Gastrocnemius medialis (tissue), 4 donors: ENCODE data around the gene ZNF236. TPM values are rescaled to one million over a fixed set of nuclear protein-coding genes. Genes with fewer than 3 reads are reported as not detected.

Experiments
- ATAC-seq, 2 donors: fragments of 150-250 bp; one replicate each; pipeline ENCODE4 v1.9.1; 2016
- DNase-seq, 2 donors: peaks; one replicate each; pipeline ENCODE4 v3.0.0-alpha.2; 2019
- H3K27ac ChIP-seq, 4 donors: fragments of 200-600 bp; sonication (generic); 1 replicate in 1 of 4; 2 replicates in 3 of 4; pipeline ENCODE4 v1.5.1; 2016 to 2018; ENCODE audit warnings: mild to moderate bottlenecking in 2 of 4, moderate library complexity in 1 of 4
- H3K27me3 ChIP-seq, 3 donors: fragments of 200-600 bp; sonication (generic) in 2 of 3; 1 replicate in 1 of 3; 2 replicates in 2 of 3; pipeline versions ENCODE4 v1.5.1 to v1.6.0; 2016 to 2019; ENCODE audit warnings: mild to moderate bottlenecking in 1 of 3, moderate library complexity in 1 of 3
- H3K36me3 ChIP-seq, 2 donors: fragments of 200-600 bp; sonication (generic) in 1 of 2; one replicate each; pipeline ENCODE4 v1.5.1; 2017 to 2018
- H3K4me1 ChIP-seq, 2 donors: fragments of 200-600 bp; sonication (generic) in 1 of 2; one replicate each; pipeline ENCODE4 v1.5.1; 2016 to 2017; ENCODE audit warnings: mild to moderate bottlenecking in 2 of 2
- H3K4me3 ChIP-seq, 4 donors: fragments of 200-600 bp; sonication (generic) in 3 of 4; 1 replicate in 1 of 4; 2 replicates in 3 of 4; pipeline ENCODE4 v1.5.1; 2016 to 2019; ENCODE audit warnings: mild to moderate bottlenecking in 2 of 4
- H3K9me3 ChIP-seq, 3 donors: fragments of 200-600 bp; sonication (generic) in 2 of 3; 1 replicate in 1 of 3; 2 replicates in 2 of 3; pipeline ENCODE4 v1.5.1; 2016 to 2019
- POLR2A ChIP-seq, 2 donors: fragments of 450-650 bp; IDR thresholded peaks; one replicate each; pipeline ENCODE4 v1.6.1; 2017; ENCODE audit warnings: antibody characterized with exemption in 2 of 2, mild to moderate bottlenecking in 2 of 2, moderate library complexity in 2 of 2
- in situ Hi-C, 4 donors: fragments of 200-750 bp; cut with MboI; loops; one replicate each; pipeline versions ENCODE4 v1.15.0 to v1.8.0; 2017; ENCODE audit warnings: low sequenced_read_pairs in 4 of 4
- intact Hi-C: fragments of 100-400 bp; cut with DNase I; formaldehyde crosslinking; loops from one replicate; pipeline ENCODE4 v1.15.1; 2023; ENCODE audit warnings: low total_unique reads
- total RNA-seq, 4 donors: library from RNA; depleted of rRNA; stranded (reverse); fragments of >200 nt; gene quantifications; one replicate each; pipeline versions ENCODE4 v1.1.0 to v1.2.3, GENCODE V29; 2016
- TF ChIP-seq, protein P1 (sequence below), 5 experiments: fragments of 450-650 bp in 3 of 5; fragments of 200-600 bp in 2 of 5; sonication (generic) in 2 of 5; IDR thresholded peaks in 4 of 5; conservative IDR thresholded peaks in 1 of 5; 1 replicate in 4 of 5; 2 replicates in 1 of 5; pipeline ENCODE4 v1.5.1; 2016 to 2019; ENCODE audit warnings: antibody characterized with exemption in 5 of 5, mild to moderate bottlenecking in 3 of 5, moderate library complexity in 3 of 5

Gene ZNF236
- total RNA-seq, 4 donors from 2014 or later = 6.2 to 7.1 (median 6.5) TPM

- intact Hi-C loops = loop anchor here (10.0 kb wide), 1 partner anchor 341 kb away; no protein-coding TSS in a partner anchor
Measured at GRCh38 chr18:76873713-76874112, 51.4 kb downstream of the ZNF236 start.

GRCh38 chr18:76874642-76875389 lies 52.5 kb downstream of the ZNF236 start:
- no peaks in the 10 kb centered on the region for H3K27me3 ChIP-seq
- DNase-seq (no peak), ATAC-seq (no peak)
- intact Hi-C loops (loop anchor here (5.0 to 10.0 kb wide), 2 partner anchors 73 to 340 kb away; no protein-coding TSS in a partner anchor), in situ Hi-C loops (no loop called here)
- TF ChIP-seq, protein P1, sequence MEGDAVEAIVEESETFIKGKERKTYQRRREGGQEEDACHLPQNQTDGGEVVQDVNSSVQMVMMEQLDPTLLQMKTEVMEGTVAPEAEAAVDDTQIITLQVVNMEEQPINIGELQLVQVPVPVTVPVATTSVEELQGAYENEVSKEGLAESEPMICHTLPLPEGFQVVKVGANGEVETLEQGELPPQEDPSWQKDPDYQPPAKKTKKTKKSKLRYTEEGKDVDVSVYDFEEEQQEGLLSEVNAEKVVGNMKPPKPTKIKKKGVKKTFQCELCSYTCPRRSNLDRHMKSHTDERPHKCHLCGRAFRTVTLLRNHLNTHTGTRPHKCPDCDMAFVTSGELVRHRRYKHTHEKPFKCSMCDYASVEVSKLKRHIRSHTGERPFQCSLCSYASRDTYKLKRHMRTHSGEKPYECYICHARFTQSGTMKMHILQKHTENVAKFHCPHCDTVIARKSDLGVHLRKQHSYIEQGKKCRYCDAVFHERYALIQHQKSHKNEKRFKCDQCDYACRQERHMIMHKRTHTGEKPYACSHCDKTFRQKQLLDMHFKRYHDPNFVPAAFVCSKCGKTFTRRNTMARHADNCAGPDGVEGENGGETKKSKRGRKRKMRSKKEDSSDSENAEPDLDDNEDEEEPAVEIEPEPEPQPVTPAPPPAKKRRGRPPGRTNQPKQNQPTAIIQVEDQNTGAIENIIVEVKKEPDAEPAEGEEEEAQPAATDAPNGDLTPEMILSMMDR (IDR thresholded peaks at IDR 0.05 in 4 of 5, conservative IDR thresholded peaks at IDR 0.05 in 1 of 5) = no peak
- no peak for TF ChIP-seq POLR2A (IDR thresholded peaks at IDR 0.05)
- H3K9me3 ChIP-seq = no peaks in the 10 kb centered on the region
- no peak overlapping the region for H3K27ac ChIP-seq
- peaks cover under 1 to 16% of the 10 kb centered on the region in 2 donors for H3K36me3 ChIP-seq
- H3K4me1 ChIP-seq = no peaks in the 10 kb centered on the region
- no peak overlapping the region for H3K4me3 ChIP-seq

More at GRCh38 chr18:76873713-76874112, 51.4 kb downstream of the ZNF236 start:
- peaks cover 4 to 27% of the 10 kb centered on the region in 2 donors for H3K36me3 ChIP-seq
- H3K9me3 ChIP-seq = no peaks in the 10 kb centered on the region
- DNase-seq (no peak), ATAC-seq (no peak)
- no peaks in the 10 kb centered on the region for H3K4me1 ChIP-seq
- no peak for TF ChIP-seq POLR2A (IDR thresholded peaks at IDR 0.05)
- TF ChIP-seq, protein P1 (IDR thresholded peaks at IDR 0.05 in 4 of 5, conservative IDR thresholded peaks at IDR 0.05 in 1 of 5) = no peak
- no peaks in the 10 kb centered on the region for H3K27me3 ChIP-seq
- in situ Hi-C loops = no loop called here
- H3K27ac ChIP-seq = no peak overlapping the region
- no peak overlapping the region for H3K4me3 ChIP-seq

GRCh38 chr18:76875390-76876325 lies 53.3 kb downstream of the ZNF236 start:
- intact Hi-C loops (loop anchor here (5.0 to 10.0 kb wide), 2 partner anchors 73 to 339 kb away; no protein-coding TSS in a partner anchor), in situ Hi-C loops (no loop called here)
- H3K36me3 ChIP-seq = peaks cover 0 to 21% of the 10 kb centered on the region in 2 donors
- no peak overlapping the region for H3K27ac ChIP-seq
- no peaks in the 10 kb centered on the region for H3K4me1 ChIP-seq
- H3K27me3 ChIP-seq = no peaks in the 10 kb centered on the region
- no peak for TF ChIP-seq POLR2A (IDR thresholded peaks at IDR 0.05)
- TF ChIP-seq, protein P1 (IDR thresholded peaks at IDR 0.05 in 4 of 5, conservative IDR thresholded peaks at IDR 0.05 in 1 of 5) = peak in 3 of 5 experiments; percentile 33 to 58 (median 46)
- DNase-seq = no peak
- H3K4me3 ChIP-seq = no peak overlapping the region
- ATAC-seq = no peak
- H3K9me3 ChIP-seq = no peaks in the 10 kb centered on the region

DNA sequence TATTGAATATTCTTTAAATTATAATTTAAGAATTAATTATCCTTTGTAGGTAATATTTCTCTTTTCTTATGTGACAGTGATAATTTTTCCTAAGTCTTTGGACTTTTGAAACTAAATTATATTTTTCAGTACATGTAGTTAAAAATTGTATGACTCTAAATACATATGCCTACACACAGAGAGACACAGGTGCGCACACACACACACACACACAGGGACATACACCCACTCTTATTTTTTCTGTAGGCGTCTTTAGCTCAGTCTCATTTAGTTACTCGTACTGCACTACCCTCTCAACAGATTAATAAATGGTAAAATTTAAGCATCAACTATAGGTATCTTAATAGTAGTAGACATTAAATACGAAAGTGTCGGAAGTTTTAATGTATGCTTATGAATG lies 56.1 kb downstream of the ZNF236 start:
- in situ Hi-C loops = no loop called here
- Histone ChIP-seq H3K36me3 (peaks cover 0 to 35% of the 10 kb centered on the region in 2 donors), H3K4me1 (no peaks in the 10 kb centered on the region), H3K9me3 (no peaks in the 10 kb centered on the region), H3K27me3 (no peaks in the 10 kb centered on the region), H3K4me3 (no peak overlapping the region), H3K27ac (no peak overlapping the region)
- no peak for TF ChIP-seq POLR2A (IDR thresholded peaks at IDR 0.05)
- TF ChIP-seq, protein P1 (IDR thresholded peaks at IDR 0.05 in 4 of 5, conservative IDR thresholded peaks at IDR 0.05 in 1 of 5) = no peak
- intact Hi-C loops = loop anchor here (5.0 to 10.0 kb wide), 2 partner anchors 76 to 336 kb away; no protein-coding TSS in a partner anchor
- DNase-seq (no peak), ATAC-seq (no peak)
